Renal cortical epithelial cell (primary cell): ENCODE data around the gene NCKAP1. TPM values are rescaled to one million over a fixed set of nuclear protein-coding genes. Genes with fewer than 3 reads are reported as not detected.
"Not testable (repeated sequence)": the region's sequence is repeated elsewhere in the genome, so short reads cannot be mapped to it uniquely, and the experiment has no call there.

Source experiments
- DNase-seq: peaks from one replicate; pipeline ENCODE4 v3.0.0-alpha.2; 2011; ENCODE audit warnings: low read depth
- total RNA-seq: library from RNA; depleted of rRNA; stranded (reverse); fragments of >200 nt; gene quantifications from 2 replicates; pipeline ENCODE4 v1.2.3, GENCODE V29; 2014

NCKAP1 gene
- total RNA-seq, 1 donor from 2014 or later, result 333 TPM

- no peak for DNase-seq
These were observed 126.3 kb downstream of the NCKAP1 start for GRCh38 chr2:182911813-182912517.

- DNase-seq, result no peak
These were observed 127.3 kb downstream of the NCKAP1 start for GRCh38 chr2:182910965-182911364.

GRCh38 chr2:182907081-182907830, 131.0 kb downstream of the NCKAP1 start:
- no peak for DNase-seq

GRCh38 chr2:182906454-182906853, 131.8 kb downstream of the NCKAP1 start:
- DNase-seq, result no peak

- no peak for DNase-seq
These were observed 133.4 kb downstream of the NCKAP1 start for GRCh38 chr2:182904844-182905243.

GRCh38 chr2:182903566-182903965, 134.7 kb downstream of the NCKAP1 start:
- DNase-seq, result no peak

- no peak for DNase-seq
These were observed 136.5 kb downstream of the NCKAP1 start for GRCh38 chr2:182901748-182902147.

GRCh38 chr2:182898718-182899117, 139.5 kb downstream of the NCKAP1 start:
- no peak for DNase-seq

GRCh38 chr2:182897137-182897536, 141.1 kb downstream of the NCKAP1 start:
- no peak for DNase-seq

- no peak for DNase-seq
These were observed 142.5 kb downstream of the NCKAP1 start for GRCh38 chr2:182895798-182896197.

GRCh38 chr2:182895169-182895568, 143.1 kb downstream of the NCKAP1 start:
- no peak for DNase-seq

- DNase-seq, result no peak
These were observed 144.1 kb downstream of the NCKAP1 start for GRCh38 chr2:182894174-182894573.

GRCh38 chr2:182893666-182894065, 144.6 kb downstream of the NCKAP1 start:
- DNase-seq, result no peak

GRCh38 chr2:182893035-182893434, 145.2 kb downstream of the NCKAP1 start:
- not testable (repeated sequence) for DNase-seq

GRCh38 chr2:182891611-182892010, 146.6 kb downstream of the NCKAP1 start:
- DNase-seq, result no peak

GRCh38 chr2:182890773-182891378, 147.4 kb downstream of the NCKAP1 start:
- no peak for DNase-seq

- no peak for DNase-seq
These were observed 148.0 kb downstream of the NCKAP1 start for GRCh38 chr2:182890305-182890704.

- no peak for DNase-seq
These were observed 150.4 kb downstream of the NCKAP1 start for GRCh38 chr2:182887753-182888415.

- DNase-seq, result no peak
These were observed 151.2 kb downstream of the NCKAP1 start for GRCh38 chr2:182887093-182887492.

- DNase-seq, result no peak
These were observed 152.5 kb downstream of the NCKAP1 start for GRCh38 chr2:182885771-182886170.

GRCh38 chr2:182883451-182883850, 154.8 kb downstream of the NCKAP1 start:
- DNase-seq, result no peak

- not testable (repeated sequence) for DNase-seq
These were observed 158.2 kb downstream of the NCKAP1 start for GRCh38 chr2:182880100-182880499.
